Activated CD8-positive, alpha-beta T cell treated with anti-CD3 and anti-CD28 coated beads for 36 hours (primary cell): ENCODE data around the gene BEGAIN. TPM values are rescaled to one million over a fixed set of nuclear protein-coding genes. Genes with fewer than 3 reads are reported as not detected.

Experiments used
- ATAC-seq: fragments of 200-7000 bp; cut with Tn5 transposase; one replicate; pipeline ENCODE4 v1.10.0; 2021; ENCODE audit warnings: mild to moderate bottlenecking, moderate library complexity
- CTCF ChIA-PET: fragments of 350-600 bp; sonication (Branson Sonifier 250); formaldehyde crosslinking; loops from one replicate; lab custom pipeline; 2021; ENCODE audit warnings: antibody characterized with exemption; lab: Charles Lee
- POLR2A ChIA-PET: fragments of 350-600 bp; sonication (Branson Sonifier 250); formaldehyde crosslinking; loops from one replicate; lab custom pipeline; 2021; ENCODE audit warnings: antibody characterized with exemption; lab: Charles Lee
- DNase-seq: peaks from one replicate; pipeline ENCODE4 v3.0.0-alpha.2; 2020
- H3K27ac Mint-ChIP-seq: one replicate; pipeline ENCODE4 v1.8.0; 2021; ENCODE audit warnings: mild to moderate bottlenecking, mixed read lengths
- H3K27me3 Mint-ChIP-seq: one replicate; pipeline ENCODE4 v1.8.0; 2021; ENCODE audit warnings: mixed read lengths
- H3K36me3 Mint-ChIP-seq: one replicate; pipeline ENCODE4 v1.8.0; 2021; ENCODE audit warnings: low read depth, mixed read lengths
- H3K4me1 Mint-ChIP-seq: one replicate; pipeline ENCODE4 v1.8.0; 2021; ENCODE audit warnings: low read depth, mixed read lengths
- H3K4me3 Mint-ChIP-seq: one replicate; pipeline ENCODE4 v1.8.0; 2021; ENCODE audit warnings: mild to moderate bottlenecking, moderate library complexity, mixed read lengths
- H3K9me3 Mint-ChIP-seq: one replicate; pipeline ENCODE4 v1.8.0; 2021; ENCODE audit warnings: mixed read lengths
- CTCF ChIP-seq: fragments of 200-600 bp; IDR thresholded peaks from one replicate; pipeline ENCODE4 v1.8.0; 2022; ENCODE audit warnings: antibody characterized with exemption, mild to moderate bottlenecking
- intact Hi-C: fragments of 100-400 bp; cut with micrococcal nuclease; formaldehyde crosslinking; loops from one replicate; pipeline ENCODE4 v1.10.0; 2022
- total RNA-seq, 2 experiments: library from RNA; stranded (reverse); gene quantifications; one replicate each; pipeline ENCODE4 v1.2.3, GENCODE V29; 2021

BEGAIN gene
- total RNA-seq, 2 experiments from 2014 or later, result 5.5 to 6.0 TPM

GRCh38 chr14:100573002-100573756 is 14.0 kb downstream of the BEGAIN start:
- DNase-seq, result no peak
- Mint-ChIP-seq H3K4me1 (peaks cover 7% of the 10 kb centered on the region), H3K4me3 (no peak overlapping the region), H3K27ac (no peak overlapping the region), H3K36me3 (no peaks in the 10 kb centered on the region), H3K27me3 (peaks cover 18% of the 10 kb centered on the region), H3K9me3 (no peaks in the 10 kb centered on the region)
- ATAC-seq, result no peak
- ChIA-PET CTCF (no interaction called here), POLR2A (interaction anchor here (0.6 kb wide), 1 partner anchor 1533 kb away, joined by 3 read pairs; no protein-coding TSS in a partner anchor)
- intact Hi-C loops, result no loop called here
- TF ChIP-seq CTCF, result no peak

GRCh38 chr14:100572543-100572942 is 14.7 kb downstream of the BEGAIN start:
- ChIA-PET CTCF (no interaction called here), POLR2A (interaction anchor here (0.6 kb wide), 1 partner anchor 1534 kb away, joined by 3 read pairs; no protein-coding TSS in a partner anchor)
- H3K36me3 Mint-ChIP-seq, result no peaks in the 10 kb centered on the region
- no peak overlapping the region for H3K27ac Mint-ChIP-seq
- intact Hi-C loops, result no loop called here
- no peaks in the 10 kb centered on the region for H3K9me3 Mint-ChIP-seq
- H3K4me1 Mint-ChIP-seq, result peaks cover 7% of the 10 kb centered on the region
- ATAC-seq (no peak), DNase-seq (no peak)
- peaks cover 18% of the 10 kb centered on the region for H3K27me3 Mint-ChIP-seq
- no peak overlapping the region for H3K4me3 Mint-ChIP-seq
- TF ChIP-seq CTCF, result no peak

DNA sequence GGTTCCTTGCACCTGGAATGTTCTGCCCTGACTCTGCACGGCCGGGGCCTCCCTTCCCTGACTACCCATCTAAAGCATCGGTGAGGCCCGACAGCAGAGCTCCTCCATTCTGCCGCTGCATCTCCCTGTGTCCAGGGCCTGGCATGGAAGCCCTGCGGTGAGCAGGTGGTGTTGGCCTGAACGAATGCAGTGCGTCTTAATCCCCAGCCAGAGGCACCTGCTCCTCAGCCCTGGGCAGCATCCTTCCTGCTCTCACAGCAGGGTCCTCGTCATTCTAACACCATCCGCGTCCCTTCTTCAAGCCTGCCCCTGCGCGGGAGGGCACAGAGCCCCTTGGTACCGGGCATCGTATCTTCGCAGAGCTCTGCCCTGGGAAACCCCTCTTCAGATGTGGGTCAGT is 15.4 kb downstream of the BEGAIN start:
- DNase-seq (no peak), ATAC-seq (no peak)
- no peak for TF ChIP-seq CTCF
- Mint-ChIP-seq H3K4me3 (no peak overlapping the region), H3K27ac (no peak overlapping the region), H3K27me3 (peaks cover 20% of the 10 kb centered on the region), H3K4me1 (peaks cover 8% of the 10 kb centered on the region), H3K36me3 (no peaks in the 10 kb centered on the region), H3K9me3 (no peaks in the 10 kb centered on the region)
- POLR2A ChIA-PET, result no interaction called here
- intact Hi-C loops, result no loop called here
- CTCF ChIA-PET, result no interaction called here

- DNase-seq, result no peak
- POLR2A ChIA-PET, result no interaction called here
- intact Hi-C loops, result no loop called here
- no peaks in the 10 kb centered on the region for H3K9me3 Mint-ChIP-seq
- no peak for TF ChIP-seq CTCF
- no peak overlapping the region for H3K27ac Mint-ChIP-seq
- H3K4me3 Mint-ChIP-seq, result no peak overlapping the region
- H3K36me3 Mint-ChIP-seq, result no peaks in the 10 kb centered on the region
- no peak for ATAC-seq
- peaks cover 8% of the 10 kb centered on the region for H3K4me1 Mint-ChIP-seq
- CTCF ChIA-PET, result no interaction called here
- H3K27me3 Mint-ChIP-seq, result peaks cover 21% of the 10 kb centered on the region
These were observed 16.3 kb downstream of the BEGAIN start for GRCh38 chr14:100570726-100571454.
